HepG2 (cell line): ENCODE data around the gene TMEM107.

Experiments used
- CHD2 ChIP-seq: IDR thresholded peaks from 2 replicates; pipeline ENCODE4 v1.6.1; 2011; ENCODE audit warnings: low read depth, low read length, improper control_type of control experiment
- FOXP1 ChIP-seq, 2 experiments: fragments of 450-650 bp in 1 of 2; IDR thresholded peaks; 2 replicates each; pipeline ENCODE4 v1.6.1; 2017 to 2018; ENCODE audit warnings: antibody characterized with exemption in 1 of 2
- RFX1 ChIP-seq: fragments of 450-650 bp; IDR thresholded peaks from 2 replicates; pipeline ENCODE4 v1.6.1; 2017
- RFX5 ChIP-seq: IDR thresholded peaks from 2 replicates; pipeline ENCODE4 v1.6.1; 2011; ENCODE audit warnings: low read depth, low read length, improper control_type of control experiment
- SP1 ChIP-seq, 2 experiments: fragments of 450-650 bp in 1 of 2; sonication (generic) in 1 of 2; formaldehyde crosslinking in 1 of 2; IDR thresholded peaks; 2 replicates each; pipeline versions ENCODE4 v1.4.0 to v1.6.1; 2016 to 2020; ENCODE audit warnings: missing genetic modification reagents in 1 of 2
- STAT5B ChIP-seq: sonication (generic); formaldehyde crosslinking; IDR thresholded peaks from 2 replicates; pipeline ENCODE4 v1.4.0; 2020; ENCODE audit warnings: missing genetic modification reagents
- ZFX ChIP-seq: sonication (generic); formaldehyde crosslinking; IDR thresholded peaks from 2 replicates; pipeline ENCODE4 v1.4.0; 2020; ENCODE audit warnings: mild to moderate bottlenecking, low read depth, missing genetic modification reagents, moderate library complexity
- ZNF10 ChIP-seq: sonication (generic); formaldehyde crosslinking; IDR thresholded peaks from 2 replicates; pipeline ENCODE4 v1.4.0; 2020; ENCODE audit warnings: mild to moderate bottlenecking, low read depth, missing genetic modification reagents, borderline replicate concordance
- ZNF713 ChIP-seq: sonication (generic); formaldehyde crosslinking; IDR thresholded peaks from 2 replicates; pipeline ENCODE4 v1.4.0; 2020; ENCODE audit warnings: mild to moderate bottlenecking, missing genetic modification reagents
- TF ChIP-seq, protein P1 (sequence below): sonication (generic); formaldehyde crosslinking; IDR thresholded peaks from 2 replicates; pipeline ENCODE4 v1.5.0; 2020; ENCODE audit warnings: mild to moderate bottlenecking, missing genetic modification reagents, moderate library complexity
- TF ChIP-seq, protein P2 (sequence below): IDR thresholded peaks from 2 replicates; pipeline ENCODE4 v1.6.1; 2016; ENCODE audit warnings: missing compliant biosample characterization, missing genetic modification reagents, borderline replicate concordance
- TF ChIP-seq, protein P3 (sequence below): sonication (generic); formaldehyde crosslinking; IDR thresholded peaks from 2 replicates; pipeline ENCODE4 v1.4.0; 2020; ENCODE audit warnings: missing genetic modification reagents

DNA sequence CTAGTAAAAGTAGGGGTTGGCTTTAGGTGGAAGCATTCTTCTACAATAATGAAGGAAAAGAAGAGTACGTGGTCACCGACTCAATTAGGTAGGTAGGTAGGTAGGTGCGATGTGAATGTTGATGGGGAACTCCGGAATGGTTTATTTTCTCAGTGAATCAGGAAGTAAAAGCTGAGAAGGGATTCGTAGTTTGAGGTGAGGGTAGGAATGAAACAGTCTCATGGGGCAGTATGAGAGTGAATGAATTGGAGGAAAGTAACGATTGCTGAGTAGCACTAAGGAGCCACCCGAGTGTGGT, 37.9 kb downstream of the TMEM107 start:
- TF ChIP-seq ZFX (no peak), CHD2 (no peak), FOXP1 (IDR thresholded peaks at IDR 0.05) (no peak), FOXP1 (CRISPR knock-in tag; IDR thresholded peaks at IDR 0.05) (no peak), ZNF10 (no peak), STAT5B (CRISPR knock-in tag) (no peak), SP1 (IDR thresholded peaks at IDR 0.05) (no peak), SP1 (CRISPR knock-in tag; IDR thresholded peaks at IDR 0.05) (no peak), ZNF713 (no peak), RFX5 (no peak), RFX1 (no peak)
- TF ChIP-seq, protein P1, sequence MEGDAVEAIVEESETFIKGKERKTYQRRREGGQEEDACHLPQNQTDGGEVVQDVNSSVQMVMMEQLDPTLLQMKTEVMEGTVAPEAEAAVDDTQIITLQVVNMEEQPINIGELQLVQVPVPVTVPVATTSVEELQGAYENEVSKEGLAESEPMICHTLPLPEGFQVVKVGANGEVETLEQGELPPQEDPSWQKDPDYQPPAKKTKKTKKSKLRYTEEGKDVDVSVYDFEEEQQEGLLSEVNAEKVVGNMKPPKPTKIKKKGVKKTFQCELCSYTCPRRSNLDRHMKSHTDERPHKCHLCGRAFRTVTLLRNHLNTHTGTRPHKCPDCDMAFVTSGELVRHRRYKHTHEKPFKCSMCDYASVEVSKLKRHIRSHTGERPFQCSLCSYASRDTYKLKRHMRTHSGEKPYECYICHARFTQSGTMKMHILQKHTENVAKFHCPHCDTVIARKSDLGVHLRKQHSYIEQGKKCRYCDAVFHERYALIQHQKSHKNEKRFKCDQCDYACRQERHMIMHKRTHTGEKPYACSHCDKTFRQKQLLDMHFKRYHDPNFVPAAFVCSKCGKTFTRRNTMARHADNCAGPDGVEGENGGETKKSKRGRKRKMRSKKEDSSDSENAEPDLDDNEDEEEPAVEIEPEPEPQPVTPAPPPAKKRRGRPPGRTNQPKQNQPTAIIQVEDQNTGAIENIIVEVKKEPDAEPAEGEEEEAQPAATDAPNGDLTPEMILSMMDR (CRISPR knock-in tag), result no peak
- TF ChIP-seq, protein P2, sequence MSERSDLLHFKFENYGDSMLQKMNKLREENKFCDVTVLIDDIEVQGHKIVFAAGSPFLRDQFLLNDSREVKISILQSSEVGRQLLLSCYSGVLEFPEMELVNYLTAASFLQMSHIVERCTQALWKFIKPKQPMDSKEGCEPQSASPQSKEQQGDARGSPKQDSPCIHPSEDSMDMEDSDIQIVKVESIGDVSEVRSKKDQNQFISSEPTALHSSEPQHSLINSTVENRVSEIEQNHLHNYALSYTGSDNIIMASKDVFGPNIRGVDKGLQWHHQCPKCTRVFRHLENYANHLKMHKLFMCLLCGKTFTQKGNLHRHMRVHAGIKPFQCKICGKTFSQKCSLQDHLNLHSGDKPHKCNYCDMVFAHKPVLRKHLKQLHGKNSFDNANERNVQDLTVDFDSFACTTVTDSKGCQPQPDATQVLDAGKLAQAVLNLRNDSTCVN (CRISPR knock-in tag), result no peak
- TF ChIP-seq, protein P3, sequence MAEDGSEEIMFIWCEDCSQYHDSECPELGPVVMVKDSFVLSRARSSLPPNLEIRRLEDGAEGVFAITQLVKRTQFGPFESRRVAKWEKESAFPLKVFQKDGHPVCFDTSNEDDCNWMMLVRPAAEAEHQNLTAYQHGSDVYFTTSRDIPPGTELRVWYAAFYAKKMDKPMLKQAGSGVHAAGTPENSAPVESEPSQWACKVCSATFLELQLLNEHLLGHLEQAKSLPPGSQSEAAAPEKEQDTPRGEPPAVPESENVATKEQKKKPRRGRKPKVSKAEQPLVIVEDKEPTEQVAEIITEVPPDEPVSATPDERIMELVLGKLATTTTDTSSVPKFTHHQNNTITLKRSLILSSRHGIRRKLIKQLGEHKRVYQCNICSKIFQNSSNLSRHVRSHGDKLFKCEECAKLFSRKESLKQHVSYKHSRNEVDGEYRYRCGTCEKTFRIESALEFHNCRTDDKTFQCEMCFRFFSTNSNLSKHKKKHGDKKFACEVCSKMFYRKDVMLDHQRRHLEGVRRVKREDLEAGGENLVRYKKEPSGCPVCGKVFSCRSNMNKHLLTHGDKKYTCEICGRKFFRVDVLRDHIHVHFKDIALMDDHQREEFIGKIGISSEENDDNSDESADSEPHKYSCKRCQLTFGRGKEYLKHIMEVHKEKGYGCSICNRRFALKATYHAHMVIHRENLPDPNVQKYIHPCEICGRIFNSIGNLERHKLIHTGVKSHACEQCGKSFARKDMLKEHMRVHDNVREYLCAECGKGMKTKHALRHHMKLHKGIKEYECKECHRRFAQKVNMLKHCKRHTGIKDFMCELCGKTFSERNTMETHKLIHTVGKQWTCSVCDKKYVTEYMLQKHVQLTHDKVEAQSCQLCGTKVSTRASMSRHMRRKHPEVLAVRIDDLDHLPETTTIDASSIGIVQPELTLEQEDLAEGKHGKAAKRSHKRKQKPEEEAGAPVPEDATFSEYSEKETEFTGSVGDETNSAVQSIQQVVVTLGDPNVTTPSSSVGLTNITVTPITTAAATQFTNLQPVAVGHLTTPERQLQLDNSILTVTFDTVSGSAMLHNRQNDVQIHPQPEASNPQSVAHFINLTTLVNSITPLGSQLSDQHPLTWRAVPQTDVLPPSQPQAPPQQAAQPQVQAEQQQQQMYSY (CRISPR knock-in tag), result no peak
